ENCODE data around the gene DLG2. TPM values are rescaled to one million over a fixed set of nuclear protein-coding genes. Genes with fewer than 3 reads are reported as not detected.

DLG2 gene
- total and polyA plus RNA-seq, 9 of the 15 experiments (the other 6 are each of a cell fraction or from before 2014, with no cell fraction given), result 0.52 to 1.6 (median 0.95) TPM

- CTCF ChIA-PET (ENCODE audit: low intra/inter-chr PET ratio), result no interaction called here
- Histone ChIP-seq H3K9me3 (replicated peaks; ENCODE audit: control insufficient read depth, insufficient read depth, low read depth, low read length) (no peaks in the 10 kb centered on the region), H3K9me1 (ENCODE audit: control insufficient read depth, insufficient read depth, low read length) (no peaks in the 10 kb centered on the region), H3K27ac (ENCODE audit: extremely low read depth, low read depth, low read length) (no peak overlapping the region), H3K9ac (ENCODE audit: insufficient read depth in 1 of 2, low read depth in 2 of 2, low read length in 2 of 2) (no peak overlapping the region), H3K4me2 (ENCODE audit: insufficient read depth, low read length) (no peak overlapping the region), H3K4me1 (replicated peaks in 1 of 2; ENCODE audit: control insufficient read depth in 2 of 2, insufficient read depth in 2 of 2, low read length in 2 of 2) (no peaks in the 10 kb centered on the region), H4K20me1 (replicated peaks; ENCODE audit: control insufficient read depth, insufficient read depth, low read length) (no peaks in the 10 kb centered on the region), H3K27me3 (ENCODE audit: control insufficient read depth in 2 of 2, insufficient read depth in 2 of 2, low read length in 2 of 2) (no peaks in the 10 kb centered on the region), H3K36me3 (ENCODE audit: control insufficient read depth, insufficient read depth, low read length) (no peaks in the 10 kb centered on the region), H3K4me3 (no peak overlapping the region), H3K79me2 (ENCODE audit: control insufficient read depth, insufficient read depth, low read length) (no peaks in the 10 kb centered on the region), H2AFZ (ENCODE audit: low read depth, low read length) (no peak overlapping the region)
- in situ Hi-C loops (cut with MboI) (no loop called here), intact Hi-C loops (cut with micrococcal nuclease) (loop anchor here (10.0 kb wide), 2 partner anchors 175 to 555 kb away; no protein-coding TSS in a partner anchor)
- ATAC-seq, result no peak
- POLR2A ChIA-PET, result no interaction called here
- TF ChIP-seq CHD1 (IDR thresholded peaks at IDR 0.05; ENCODE audit: low read length) (no peak), ZBTB34 (CRISPR knock-in tag; IDR thresholded peaks at IDR 0.05) (no peak), CEBPG (CRISPR knock-in tag; IDR thresholded peaks at IDR 0.05) (no peak), CEBPG (tag; conservative IDR thresholded peaks at IDR 0.05 in 1 of 2, IDR thresholded peaks at IDR 0.05 in 1 of 2) (peak in 1 of 2 experiments; percentile 28; a peak in 1 of 4 replicates), E2F3 (CRISPR knock-in tag; IDR thresholded peaks at IDR 0.05) (no peak), USF1 (CRISPR knock-in tag; IDR thresholded peaks at IDR 0.05) (no peak), RAD21 (CRISPR knock-in tag; conservative IDR thresholded peaks at IDR 0.05 in 1 of 2, IDR thresholded peaks at IDR 0.05 in 1 of 2) (no peak), PHB (CRISPR knock-in tag; IDR thresholded peaks at IDR 0.05) (no peak)
- FAIRE-seq, result no peak
- no TSS peak for BruUV-seq (replicated peaks)
- DNase-seq (ENCODE audit: extremely low read depth in 1 of 4, low spot score in 3 of 4), result no peak
These were observed 1237.4 kb downstream of the DLG2 start for GRCh38 chr11:84389696-84390095.

Measured in K562 (cell line).